Prostate gland (tissue), 2 donors: Measurements from ENCODE around the gene ZNF516. TPM values are rescaled to one million over a fixed set of nuclear protein-coding genes. Genes with fewer than 3 reads are reported as not detected.
"Not testable (repeated sequence)": the region's sequence is repeated elsewhere in the genome, so short reads cannot be mapped to it uniquely, and the experiment has no call there.

Experiments used
- DNase-seq: peaks from one replicate; pipeline ENCODE4 v3.0.0-alpha.2; 2019; ENCODE audit warnings: low spot score
- H3K27ac ChIP-seq, 2 donors: fragments of 200-600 bp; sonication (generic); 2 replicates each; pipeline ENCODE4 v1.5.1; 2017 to 2019
- H3K27me3 ChIP-seq: fragments of 200-600 bp; sonication (generic); replicated peaks from 2 replicates; pipeline ENCODE4 v1.5.1; 2019; ENCODE audit not compliant: insufficient read depth
- H3K36me3 ChIP-seq, 2 donors: fragments of 200-600 bp; sonication (generic); 1 replicate in 1 of 2; 2 replicates in 1 of 2; pipeline versions ENCODE4 v1.5.1 to v1.8.1; 2017 to 2019
- H3K4me1 ChIP-seq: fragments of 200-600 bp; sonication (generic); replicated peaks from 2 replicates; pipeline ENCODE4 v1.5.1; 2019
- H3K4me3 ChIP-seq, 2 donors: fragments of 200-600 bp; sonication (generic); 2 replicates each; pipeline ENCODE4 v1.5.1; 2017 to 2019
- H3K9me3 ChIP-seq: fragments of 200-600 bp; sonication (generic); 2 replicates; pipeline ENCODE4 v1.5.1; 2017
- POLR2A ChIP-seq: fragments of 450-650 bp; IDR thresholded peaks from one replicate; pipeline ENCODE4 v1.6.1; 2016; ENCODE audit warnings: antibody characterized with exemption, mild to moderate bottlenecking
- POLR2AphosphoS5 ChIP-seq: sonication (generic); formaldehyde crosslinking; IDR thresholded peaks from one replicate; pipeline ENCODE4 v1.6.1; 2017; ENCODE audit warnings: antibody characterized with exemption
- WGBS: methylation state at CpG from one replicate; pipeline ENCODE4 v1.1.5; 2018; 5-methylcytosine and 5-hydroxymethylcytosine counted together
- intact Hi-C: fragments of 100-400 bp; cut with DNase I; formaldehyde crosslinking; loops from one replicate; pipeline ENCODE4 v1.14.2; 2022
- total RNA-seq, 2 donors: library from RNA; depleted of rRNA; stranded (reverse); fragments of >200 nt; gene quantifications; one replicate each; pipeline ENCODE4 v1.1.0, GENCODE V29; 2016
- TF ChIP-seq, protein P1 (sequence below), 4 experiments: fragments of 200-600 bp in 2 of 4; fragments of 450-650 bp in 2 of 4; sonication (generic) in 2 of 4; IDR thresholded peaks; 1 replicate in 3 of 4; 2 replicates in 1 of 4; pipeline ENCODE4 v1.5.1; 2016 to 2019; ENCODE audit warnings: antibody characterized with exemption in 4 of 4, mild to moderate bottlenecking in 2 of 4, moderate library complexity in 2 of 4

ZNF516 gene
- 100 to 1,000 TPM in 1 of 2 donors, 10 to 100 TPM in 1; 25.0 to 158 TPM for total RNA-seq

DNA sequence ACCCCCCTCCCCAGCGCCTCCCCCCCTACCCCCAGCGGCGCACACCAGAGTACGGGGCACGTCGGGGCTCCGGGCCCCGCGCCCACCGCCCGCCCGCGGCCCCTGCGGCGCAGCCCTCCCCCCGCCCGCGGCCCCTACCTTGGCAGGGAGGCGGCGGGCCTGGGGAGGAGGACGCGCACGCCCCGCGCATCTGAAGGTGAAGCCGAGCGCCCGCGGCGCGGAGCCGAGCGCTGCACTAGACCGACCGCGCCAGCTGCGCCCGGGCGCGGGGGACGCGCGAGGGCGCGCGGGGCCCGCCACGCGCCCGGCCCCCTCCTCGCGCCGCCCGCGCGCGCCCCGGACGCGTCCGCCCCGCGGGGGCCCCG, at the start of gene ZNF516:
TSS of gene ZNF516 (minus strand) at position 237 of the 365 bp plus-strand sequence. CDS start 52,188 bp downstream, outside the sequence.
- Histone ChIP-seq H3K4me3 (peak within 1 kb of the TSS; percentile 69 to 86), H3K4me1 (no peaks in the 10 kb centered on the region), H3K27ac (peak within 1 kb of the TSS; percentile 84 to 91), H3K27me3 (no peaks in the 10 kb centered on the region), H3K36me3 (no peaks in the 10 kb centered on the region), H3K9me3 (no peaks in the 10 kb centered on the region)
- TF ChIP-seq POLR2AphosphoS5 = no peak
- no peak for TF ChIP-seq POLR2A
- TF ChIP-seq, protein P1, sequence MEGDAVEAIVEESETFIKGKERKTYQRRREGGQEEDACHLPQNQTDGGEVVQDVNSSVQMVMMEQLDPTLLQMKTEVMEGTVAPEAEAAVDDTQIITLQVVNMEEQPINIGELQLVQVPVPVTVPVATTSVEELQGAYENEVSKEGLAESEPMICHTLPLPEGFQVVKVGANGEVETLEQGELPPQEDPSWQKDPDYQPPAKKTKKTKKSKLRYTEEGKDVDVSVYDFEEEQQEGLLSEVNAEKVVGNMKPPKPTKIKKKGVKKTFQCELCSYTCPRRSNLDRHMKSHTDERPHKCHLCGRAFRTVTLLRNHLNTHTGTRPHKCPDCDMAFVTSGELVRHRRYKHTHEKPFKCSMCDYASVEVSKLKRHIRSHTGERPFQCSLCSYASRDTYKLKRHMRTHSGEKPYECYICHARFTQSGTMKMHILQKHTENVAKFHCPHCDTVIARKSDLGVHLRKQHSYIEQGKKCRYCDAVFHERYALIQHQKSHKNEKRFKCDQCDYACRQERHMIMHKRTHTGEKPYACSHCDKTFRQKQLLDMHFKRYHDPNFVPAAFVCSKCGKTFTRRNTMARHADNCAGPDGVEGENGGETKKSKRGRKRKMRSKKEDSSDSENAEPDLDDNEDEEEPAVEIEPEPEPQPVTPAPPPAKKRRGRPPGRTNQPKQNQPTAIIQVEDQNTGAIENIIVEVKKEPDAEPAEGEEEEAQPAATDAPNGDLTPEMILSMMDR (IDR thresholded peaks at IDR 0.05) = no peak
- DNase-seq = no peak
- intact Hi-C loops = loop anchor here (10.0 kb wide), 2 partner anchors 120 to 190 kb away; no protein-coding TSS in a partner anchor
- WGBS = 6% methylated on average over 12 of the region's 64 CpGs

DNA sequence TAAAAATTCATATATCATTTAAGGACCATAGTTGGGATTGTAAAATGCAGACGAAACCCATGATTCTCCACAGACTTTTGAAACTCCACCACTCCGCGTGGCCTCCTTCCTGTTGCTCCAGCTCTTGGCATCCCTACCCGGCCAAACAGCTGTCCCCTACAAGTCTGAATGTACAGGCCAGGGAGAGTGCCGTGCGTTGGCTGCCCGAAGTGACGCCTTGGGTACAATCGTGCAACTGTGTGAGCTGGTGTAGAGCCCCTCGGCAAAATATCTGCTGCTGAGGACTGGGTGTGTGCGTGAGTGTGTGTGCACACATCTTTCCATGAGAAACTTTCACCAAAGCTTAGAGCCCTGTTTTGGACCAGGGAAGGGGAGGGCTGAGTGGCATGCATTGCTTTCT, 43.8 kb upstream of the ZNF516 start:
- DNase-seq = no peak
- 94% methylated on average over 11 of the region's 11 CpGs for WGBS
- TF ChIP-seq, protein P1 (IDR thresholded peaks at IDR 0.05) = no peak
- Histone ChIP-seq H3K27me3 (no peaks in the 10 kb centered on the region), H3K27ac (no peak overlapping the region), H3K4me3 (no peak overlapping the region), H3K9me3 (no peaks in the 10 kb centered on the region), H3K4me1 (no peaks in the 10 kb centered on the region), H3K36me3 (no peaks in the 10 kb centered on the region)
- intact Hi-C loops = no loop called here

GRCh38 chr18:76537621-76538020, 42.6 kb upstream of the ZNF516 start:
- Histone ChIP-seq H3K4me1 (no peaks in the 10 kb centered on the region), H3K36me3 (no peaks in the 10 kb centered on the region), H3K27me3 (no peaks in the 10 kb centered on the region), H3K27ac (no peak overlapping the region), H3K9me3 (no peaks in the 10 kb centered on the region), H3K4me3 (no peak overlapping the region)
- whole genome bisulfite sequencing = 93% methylated on average over 8 of the region's 8 CpGs
- no peak for DNase-seq
- TF ChIP-seq POLR2A = no peak
- TF ChIP-seq, protein P1 (IDR thresholded peaks at IDR 0.05) = no peak
- no peak for TF ChIP-seq POLR2AphosphoS5
- intact Hi-C loops = no loop called here

GRCh38 chr18:76536593-76536992, 41.6 kb upstream of the ZNF516 start:
- H3K4me1 ChIP-seq, H3K4me3 ChIP-seq, H3K9me3 ChIP-seq, H3K27ac ChIP-seq, H3K36me3 ChIP-seq, intact Hi-C loops, H3K27me3 ChIP-seq, DNase-seq: not testable (repeated sequence)
- WGBS = 93% methylated on average over 5 of the region's 5 CpGs

- intact Hi-C loops = no loop called here
- WGBS = 96% methylated on average over 8 of the region's 8 CpGs
Observed at GRCh38 chr18:76532875-76533274, 37.8 kb upstream of the ZNF516 start.

More at GRCh38 chr18:76532875-76533274, 37.8 kb upstream of the ZNF516 start:
- Histone ChIP-seq H3K9me3 (no peaks in the 10 kb centered on the region), H3K27me3 (no peaks in the 10 kb centered on the region), H3K4me3 (no peak overlapping the region), H3K36me3 (no peaks in the 10 kb centered on the region), H3K27ac (no peak overlapping the region), H3K4me1 (no peaks in the 10 kb centered on the region)
- no peak for DNase-seq
- TF ChIP-seq, protein P1 (IDR thresholded peaks at IDR 0.05) = no peak
- TF ChIP-seq POLR2AphosphoS5 = no peak
- no peak for TF ChIP-seq POLR2A
